ENCODE data around the gene MAP3K20.

The MAP3K20 gene

DNA sequence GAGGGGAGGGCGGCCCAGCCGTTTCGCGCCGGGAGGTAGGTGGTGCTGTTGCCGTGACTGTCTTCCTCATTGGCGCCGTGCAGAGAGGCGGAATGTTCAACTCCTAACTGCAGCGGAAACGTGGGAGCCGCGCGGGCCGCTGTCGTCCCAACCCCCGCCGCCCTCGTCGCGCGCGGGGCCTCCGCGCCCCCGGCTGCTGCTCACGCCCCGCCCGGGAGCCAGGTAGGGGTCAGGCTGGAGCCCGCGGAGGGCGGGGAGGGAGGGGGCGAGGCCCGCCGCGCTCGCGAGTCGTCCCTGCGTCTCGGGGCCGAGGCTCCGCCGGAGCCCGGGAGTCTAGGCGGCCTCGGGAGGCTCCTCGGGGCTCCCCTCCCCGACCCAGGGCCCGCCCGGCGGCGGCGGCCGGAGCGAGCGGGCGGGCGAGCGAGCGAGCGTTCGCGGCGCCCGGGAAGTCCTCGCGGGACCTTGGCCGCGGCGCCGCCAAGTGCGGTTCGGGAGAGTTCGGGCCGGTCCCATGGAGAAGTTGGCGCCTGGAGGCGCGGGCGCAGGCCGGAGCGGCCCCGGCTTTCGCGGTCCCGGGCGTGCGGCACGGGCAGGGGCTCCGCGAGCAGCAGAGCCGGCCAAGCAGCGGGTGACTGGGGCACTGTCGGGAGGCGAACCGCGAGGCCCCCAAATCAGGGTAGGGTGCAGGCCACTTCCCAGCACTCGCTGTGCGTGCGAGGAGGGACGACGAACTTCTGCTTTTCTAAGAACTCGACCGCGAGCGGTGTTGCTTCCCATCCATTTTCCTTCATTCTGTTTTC, at the start of gene MAP3K20:
MAP3K20 (plus strand) TSS at position 66 of the 800 bp plus-strand sequence. CDS start 15,186 bp downstream, outside the sequence.
- H3K27ac ChIP-seq (ENCODE audit: low read length) = no peak within 1 kb of the TSS
- no peaks in the 10 kb centered on the region for H3K36me3 ChIP-seq (ENCODE audit: control insufficient read depth, insufficient read depth, low read length)
- WGBS (ENCODE audit: insufficient coverage, insufficient read length) = no CpG with 5 or more reads among the region's 106 CpGs
- no peaks in the 10 kb centered on the region for H3K9me3 ChIP-seq (ENCODE audit: control insufficient read depth, insufficient read depth, low read length)
- DNase-seq (ENCODE audit: low read depth, low spot score) = no peak
- no peaks in the 10 kb centered on the region for H3K27me3 ChIP-seq (ENCODE audit: control insufficient read depth, insufficient read depth, low read length)
- no peaks in the 10 kb centered on the region for H3K4me1 ChIP-seq (ENCODE audit: control insufficient read depth, insufficient read depth, low read length)
- peak within 1 kb of the TSS; percentile 88; the same call in 1 of the 2 replicates for H3K4me3 ChIP-seq (ENCODE audit: low read length)

DNA sequence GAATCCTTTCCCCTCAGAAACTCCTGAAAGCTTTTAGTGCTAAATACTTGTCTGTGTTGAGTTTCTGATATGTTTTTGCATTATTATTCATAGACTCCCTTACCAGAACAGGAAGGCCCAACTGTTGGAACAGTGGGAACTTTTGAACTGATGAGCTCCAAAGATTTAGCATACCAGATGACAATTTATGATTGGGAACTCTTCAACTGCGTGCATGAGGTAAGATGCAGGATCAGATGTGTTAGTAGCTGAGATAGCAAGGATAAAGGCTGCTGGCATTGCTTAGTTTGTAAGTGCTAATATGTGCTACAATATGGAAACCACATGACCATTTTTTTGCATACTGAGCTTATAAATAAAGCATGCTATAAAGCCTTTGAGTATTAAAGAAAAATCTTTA, 49.2 kb upstream of the MAP3K20 start:
- no peak overlapping the region for H3K4me3 ChIP-seq (ENCODE audit: low read length)
- WGBS (ENCODE audit: insufficient coverage, insufficient read length) = no CpG with 5 or more reads among the region's 1 CpG
- no peak for DNase-seq (ENCODE audit: low read depth, low spot score)
- H3K9me3 ChIP-seq (ENCODE audit: control insufficient read depth, insufficient read depth, low read length) = no peaks in the 10 kb centered on the region
- H3K27me3 ChIP-seq (ENCODE audit: control insufficient read depth, insufficient read depth, low read length) = no peaks in the 10 kb centered on the region
- no peak overlapping the region for H3K27ac ChIP-seq (ENCODE audit: low read length)
- H3K4me1 ChIP-seq (ENCODE audit: control insufficient read depth, insufficient read depth, low read length) = no peaks in the 10 kb centered on the region
- no peaks in the 10 kb centered on the region for H3K36me3 ChIP-seq (ENCODE audit: control insufficient read depth, insufficient read depth, low read length)

DNA sequence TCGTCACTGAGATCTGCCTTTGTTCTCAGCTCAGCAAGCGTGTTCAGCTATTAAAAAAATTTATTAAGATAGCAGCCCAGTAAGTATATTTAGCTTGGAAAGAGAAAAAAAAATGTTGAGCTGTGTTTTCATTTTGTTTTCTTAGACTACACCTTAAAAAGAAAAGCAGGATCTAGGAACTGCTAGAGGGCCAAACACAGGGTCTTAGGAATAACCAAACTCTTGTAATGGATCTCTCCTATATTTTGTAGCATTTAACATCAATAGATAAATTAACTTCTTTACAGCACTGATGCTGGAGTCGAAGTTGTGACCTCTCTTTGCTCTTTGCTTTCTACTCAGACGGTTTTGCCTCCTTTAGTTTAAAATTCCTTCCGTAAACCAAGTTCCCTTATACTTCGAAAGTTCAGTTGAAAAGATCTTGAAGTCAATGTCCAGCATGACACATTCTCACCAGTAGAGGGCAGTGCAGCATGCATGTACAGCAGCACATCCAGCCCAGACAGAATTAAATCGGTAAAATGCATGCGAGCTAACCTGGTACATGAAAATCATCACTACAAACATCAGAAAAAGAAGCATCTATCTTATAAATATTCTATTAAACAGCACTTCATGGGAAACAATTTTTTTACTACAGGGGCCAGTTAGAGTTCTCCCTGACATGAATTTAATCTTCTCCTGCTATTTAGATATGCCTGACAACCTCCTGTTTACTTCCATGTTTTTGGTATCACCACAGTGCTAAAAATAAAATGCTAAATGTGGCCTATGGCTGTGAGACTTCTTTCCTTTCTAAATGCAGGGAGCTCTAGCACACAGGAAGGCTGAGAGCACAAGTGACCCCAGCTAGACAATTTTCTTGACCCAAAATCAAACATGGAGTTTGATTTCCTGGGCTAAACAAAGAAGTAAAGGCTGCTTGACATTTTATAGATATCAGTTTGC, 48.2 kb upstream of the MAP3K20 start:
- H3K9me3 ChIP-seq (ENCODE audit: control insufficient read depth, insufficient read depth, low read length) = no peaks in the 10 kb centered on the region
- H3K4me3 ChIP-seq (ENCODE audit: low read length) = no peak overlapping the region
- WGBS (ENCODE audit: insufficient coverage, insufficient read length) = no CpG with 5 or more reads among the region's 8 CpGs

DNA sequence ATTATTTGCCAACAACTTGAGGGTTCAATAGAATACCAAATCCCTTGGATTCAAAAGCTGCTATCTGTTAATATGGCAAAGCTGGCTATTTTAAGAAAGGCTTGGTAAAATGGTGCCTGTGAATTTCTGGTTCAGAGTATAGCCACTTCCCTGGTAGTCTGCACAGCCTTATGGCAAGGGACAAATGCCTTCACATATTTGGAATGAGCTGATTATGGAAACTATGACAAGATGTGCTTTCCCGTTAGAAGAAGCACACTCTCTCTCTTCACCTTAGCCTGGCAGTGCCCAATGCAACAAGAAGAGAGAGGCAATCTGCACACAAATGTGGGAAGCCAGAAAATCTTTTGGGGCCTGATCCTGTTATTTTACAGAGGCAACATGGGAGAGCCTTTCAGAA, 47.5 kb upstream of the MAP3K20 start:
- Histone ChIP-seq H3K4me1 (ENCODE audit: control insufficient read depth, insufficient read depth, low read length) (no peaks in the 10 kb centered on the region), H3K4me3 (ENCODE audit: low read length) (no peak overlapping the region), H3K27ac (ENCODE audit: low read length) (no peak overlapping the region), H3K9me3 (ENCODE audit: control insufficient read depth, insufficient read depth, low read length) (no peaks in the 10 kb centered on the region), H3K27me3 (ENCODE audit: control insufficient read depth, insufficient read depth, low read length) (no peaks in the 10 kb centered on the region), H3K36me3 (ENCODE audit: control insufficient read depth, insufficient read depth, low read length) (no peaks in the 10 kb centered on the region)
- no peak for DNase-seq (ENCODE audit: low read depth, low spot score)
- WGBS (ENCODE audit: insufficient coverage, insufficient read length) = no CpG with 5 or more reads among the region's 1 CpG

More for the DNA sequence above, 48.2 kb upstream of the MAP3K20 start:
- Histone ChIP-seq H3K4me1 (ENCODE audit: control insufficient read depth, insufficient read depth, low read length) (no peaks in the 10 kb centered on the region), H3K36me3 (ENCODE audit: control insufficient read depth, insufficient read depth, low read length) (no peaks in the 10 kb centered on the region), H3K27ac (ENCODE audit: low read length) (no peak overlapping the region), H3K27me3 (ENCODE audit: control insufficient read depth, insufficient read depth, low read length) (no peaks in the 10 kb centered on the region)
- DNase-seq (ENCODE audit: low read depth, low spot score) = peak; percentile 93

DNA sequence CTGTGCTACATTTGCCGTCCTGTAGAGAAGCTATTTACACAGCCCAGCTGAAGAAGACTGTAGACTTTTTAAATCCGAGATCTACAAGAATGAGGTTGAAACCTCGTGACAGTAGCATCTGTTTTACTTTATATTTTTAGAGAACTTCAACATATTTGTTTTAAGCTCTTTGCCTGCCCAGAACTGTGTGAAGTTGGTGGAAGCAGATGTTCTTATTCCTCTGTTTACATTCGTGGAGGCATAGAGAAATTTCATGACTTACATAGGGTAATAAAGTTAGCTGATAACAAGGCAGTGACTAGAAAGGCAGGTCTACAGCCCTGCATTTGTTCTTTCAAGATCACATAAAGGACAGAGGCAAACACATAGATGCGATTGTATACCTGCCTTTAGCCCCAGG, 47.0 kb upstream of the MAP3K20 start:
- Histone ChIP-seq H3K27me3 (ENCODE audit: control insufficient read depth, insufficient read depth, low read length) (no peaks in the 10 kb centered on the region), H3K4me3 (ENCODE audit: low read length) (no peak overlapping the region), H3K27ac (ENCODE audit: low read length) (no peak overlapping the region), H3K36me3 (ENCODE audit: control insufficient read depth, insufficient read depth, low read length) (no peaks in the 10 kb centered on the region), H3K4me1 (ENCODE audit: control insufficient read depth, insufficient read depth, low read length) (no peaks in the 10 kb centered on the region), H3K9me3 (ENCODE audit: control insufficient read depth, insufficient read depth, low read length) (no peaks in the 10 kb centered on the region)
- no CpG with 5 or more reads among the region's 5 CpGs for WGBS (ENCODE audit: insufficient coverage, insufficient read length)
- no peak for DNase-seq (ENCODE audit: low read depth, low spot score)

DNA sequence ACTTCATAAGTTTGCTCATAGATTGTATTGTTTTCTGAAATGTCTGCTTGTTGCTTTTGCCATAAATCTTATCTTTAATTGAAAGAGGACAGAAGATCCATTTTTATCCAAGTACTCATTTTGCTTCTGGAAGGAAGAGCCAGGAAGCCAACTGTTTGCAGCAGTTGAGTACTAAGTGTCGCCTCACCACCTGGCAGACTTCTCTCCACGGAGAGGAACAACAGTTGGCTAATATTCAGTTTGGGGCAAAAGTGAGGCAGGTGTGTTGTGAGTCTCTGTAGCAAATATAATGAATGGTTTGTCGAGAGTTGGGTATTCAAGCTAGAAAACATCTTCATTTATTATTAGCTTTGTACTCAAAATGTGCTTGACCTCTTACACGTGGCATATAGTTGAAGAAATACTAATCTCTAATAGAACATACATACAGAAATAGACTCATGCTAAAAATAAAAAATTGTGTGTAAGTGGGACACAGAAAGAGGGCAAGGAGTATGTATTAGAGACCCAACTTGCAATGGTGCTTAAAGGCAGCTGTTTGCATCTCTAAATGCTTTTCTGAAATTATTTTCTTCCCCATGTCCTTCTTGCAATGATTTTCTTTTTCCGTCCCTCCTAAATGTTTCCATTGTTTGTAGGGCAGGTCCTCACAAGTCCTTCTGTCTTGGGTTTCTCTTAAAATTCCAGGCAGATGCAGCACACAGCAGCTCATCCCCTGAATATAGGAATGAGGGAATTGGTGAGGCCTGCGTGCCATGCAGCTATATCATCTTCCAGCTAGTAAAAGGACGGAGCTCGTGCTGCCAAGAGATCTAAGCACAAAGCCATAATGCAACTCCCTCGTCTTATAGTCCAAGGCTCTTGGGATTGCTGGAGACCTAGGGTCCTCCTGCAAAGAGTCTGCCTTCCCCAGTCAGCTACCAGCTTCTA, 44.8 kb upstream of the MAP3K20 start:
- H3K27ac ChIP-seq (ENCODE audit: low read length) = no peak overlapping the region
- H3K27me3 ChIP-seq (ENCODE audit: control insufficient read depth, insufficient read depth, low read length) = no peaks in the 10 kb centered on the region
- H3K4me1 ChIP-seq (ENCODE audit: control insufficient read depth, insufficient read depth, low read length) = no peaks in the 10 kb centered on the region
- H3K4me3 ChIP-seq (ENCODE audit: low read length) = no peak overlapping the region
- H3K36me3 ChIP-seq (ENCODE audit: control insufficient read depth, insufficient read depth, low read length) = no peaks in the 10 kb centered on the region
- H3K9me3 ChIP-seq (ENCODE audit: control insufficient read depth, insufficient read depth, low read length) = no peaks in the 10 kb centered on the region
- no CpG with 5 or more reads among the region's 9 CpGs for WGBS (ENCODE audit: insufficient coverage, insufficient read length)
- DNase-seq (ENCODE audit: low read depth, low spot score) = no peak

DNA sequence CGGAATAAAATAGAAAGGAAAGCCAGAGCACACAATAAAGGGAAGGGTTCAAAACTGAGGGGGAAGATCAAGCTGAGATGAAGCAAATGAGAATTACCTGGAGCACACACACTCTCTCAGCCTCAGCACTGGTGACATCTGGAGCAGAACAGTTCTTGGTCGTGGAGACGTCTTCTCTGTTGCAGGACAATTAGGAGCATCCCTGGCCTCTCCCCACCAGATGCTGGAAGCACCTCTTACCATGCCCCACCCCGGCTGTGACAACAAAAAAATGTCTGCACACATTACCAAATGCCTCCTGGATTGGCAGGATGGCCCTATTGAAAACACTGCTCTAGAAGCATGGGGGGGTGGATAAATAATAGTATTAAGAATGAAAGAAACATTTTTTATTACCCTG, 43.6 kb upstream of the MAP3K20 start:
- WGBS (ENCODE audit: insufficient coverage, insufficient read length) = no CpG with 5 or more reads among the region's 4 CpGs
- Histone ChIP-seq H3K36me3 (ENCODE audit: control insufficient read depth, insufficient read depth, low read length) (no peaks in the 10 kb centered on the region), H3K9me3 (ENCODE audit: control insufficient read depth, insufficient read depth, low read length) (no peaks in the 10 kb centered on the region), H3K27me3 (ENCODE audit: control insufficient read depth, insufficient read depth, low read length) (no peaks in the 10 kb centered on the region), H3K4me1 (ENCODE audit: control insufficient read depth, insufficient read depth, low read length) (no peaks in the 10 kb centered on the region), H3K4me3 (ENCODE audit: low read length) (no peak overlapping the region), H3K27ac (ENCODE audit: low read length) (no peak overlapping the region)
- DNase-seq (ENCODE audit: low read depth, low spot score) = no peak

DNA sequence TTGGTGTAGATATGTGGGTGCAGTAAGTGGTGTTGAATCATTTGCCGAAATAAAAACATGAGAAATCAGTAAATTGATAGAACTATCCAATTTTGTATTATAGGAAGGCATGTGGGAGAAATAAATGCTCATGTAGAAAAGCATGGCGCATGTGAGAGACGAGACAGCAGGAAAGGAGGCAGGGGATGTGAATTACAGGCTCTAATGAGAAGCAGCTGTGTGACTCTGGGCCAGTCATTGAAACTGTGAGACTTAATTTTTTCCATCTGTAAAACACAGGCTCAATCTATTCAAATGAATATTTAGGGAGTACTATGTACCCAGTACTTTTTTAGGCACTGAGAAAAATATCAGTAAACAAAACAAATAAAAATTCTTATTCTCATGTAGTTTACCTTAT, 42.6 kb upstream of the MAP3K20 start:
- H3K27ac ChIP-seq (ENCODE audit: low read length) = no peak overlapping the region
- DNase-seq (ENCODE audit: low read depth, low spot score) = no peak
- no peaks in the 10 kb centered on the region for H3K27me3 ChIP-seq (ENCODE audit: control insufficient read depth, insufficient read depth, low read length)
- no peak overlapping the region for H3K4me3 ChIP-seq (ENCODE audit: low read length)
- no peaks in the 10 kb centered on the region for H3K9me3 ChIP-seq (ENCODE audit: control insufficient read depth, insufficient read depth, low read length)
- no peaks in the 10 kb centered on the region for H3K36me3 ChIP-seq (ENCODE audit: control insufficient read depth, insufficient read depth, low read length)
- WGBS (ENCODE audit: insufficient coverage, insufficient read length) = no CpG with 5 or more reads among the region's 3 CpGs
- H3K4me1 ChIP-seq (ENCODE audit: control insufficient read depth, insufficient read depth, low read length) = no peaks in the 10 kb centered on the region

DNA sequence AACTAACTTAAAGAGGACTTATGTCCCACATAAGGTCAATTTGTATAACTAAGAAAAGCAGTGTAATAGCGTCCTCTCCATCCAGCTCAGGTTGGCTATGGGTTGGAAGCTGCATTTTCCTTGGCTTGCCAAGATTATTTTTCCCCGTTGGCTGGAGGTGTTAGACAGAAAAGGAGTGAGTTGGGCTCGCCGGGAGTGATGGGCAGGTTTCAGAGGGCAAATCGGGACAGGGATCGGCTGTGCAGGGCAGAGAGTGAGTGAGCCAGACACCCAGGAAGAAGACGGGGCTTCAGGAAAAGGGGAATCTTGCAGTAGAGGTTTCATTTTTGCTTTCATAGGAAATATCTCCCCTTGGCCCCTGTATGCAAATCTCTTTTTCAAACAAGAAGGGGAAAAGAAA, 41.5 kb upstream of the MAP3K20 start:
- Histone ChIP-seq H3K4me1 (ENCODE audit: control insufficient read depth, insufficient read depth, low read length) (no peaks in the 10 kb centered on the region), H3K27me3 (ENCODE audit: control insufficient read depth, insufficient read depth, low read length) (no peaks in the 10 kb centered on the region), H3K4me3 (ENCODE audit: low read length) (no peak overlapping the region), H3K27ac (ENCODE audit: low read length) (no peak overlapping the region), H3K36me3 (ENCODE audit: control insufficient read depth, insufficient read depth, low read length) (no peaks in the 10 kb centered on the region), H3K9me3 (ENCODE audit: control insufficient read depth, insufficient read depth, low read length) (no peaks in the 10 kb centered on the region)
- no CpG with 5 or more reads among the region's 7 CpGs for WGBS (ENCODE audit: insufficient coverage, insufficient read length)
- no peak for DNase-seq (ENCODE audit: low read depth, low spot score)

Measured in iPS DF 6.9 (cell line).